22Rv1 (cell line): Measurements from ENCODE around the gene ZNF844.

Experiments
- H3K27ac ChIP-seq: fragments of 450-650 bp; 2 replicates; pipeline ENCODE4 v1.5.1; 2017
- CTCF ChIP-seq: fragments of 450-650 bp; IDR thresholded peaks from 2 replicates; pipeline ENCODE4 v1.5.1; 2017; ENCODE audit warnings: mild to moderate bottlenecking
- ZFX ChIP-seq: fragments of 450-650 bp; IDR thresholded peaks from 2 replicates; pipeline ENCODE4 v1.6.1; 2017; ENCODE audit warnings: antibody characterized with exemption, borderline replicate concordance

The ZNF844 gene

GRCh38 chr19:12064590-12065538 is at the start of gene ZNF844:
Gene ZNF844 (plus strand): TSS chr19:12064731. CDS start chr19:12064874, 143 bp downstream.
- TF ChIP-seq CTCF: no peak
- peak within 1 kb of the TSS; percentile 73 for H3K27ac ChIP-seq

GRCh38 chr19:12015015-12015752 is 49.3 kb upstream of the ZNF844 start:
- H3K27ac ChIP-seq: no peak overlapping the region
- TF ChIP-seq ZFX (no peak), CTCF (no peak)

GRCh38 chr19:12015753-12016116 is 48.8 kb upstream of the ZNF844 start:
- no peak for TF ChIP-seq ZFX
- no peak for TF ChIP-seq CTCF
- no peak overlapping the region for H3K27ac ChIP-seq

GRCh38 chr19:12034198-12034597 is 30.3 kb upstream of the ZNF844 start:
- TF ChIP-seq CTCF: no peak
- no peak for TF ChIP-seq ZFX
- H3K27ac ChIP-seq: peak overlapping the region; percentile 83; the same call in 1 of the 2 replicates

GRCh38 chr19:12034620-12035019 is 29.9 kb upstream of the ZNF844 start:
- TF ChIP-seq ZFX (no peak), CTCF (no peak)
- H3K27ac ChIP-seq: peak overlapping the region; percentile 83; the same call in 1 of the 2 replicates

DNA sequence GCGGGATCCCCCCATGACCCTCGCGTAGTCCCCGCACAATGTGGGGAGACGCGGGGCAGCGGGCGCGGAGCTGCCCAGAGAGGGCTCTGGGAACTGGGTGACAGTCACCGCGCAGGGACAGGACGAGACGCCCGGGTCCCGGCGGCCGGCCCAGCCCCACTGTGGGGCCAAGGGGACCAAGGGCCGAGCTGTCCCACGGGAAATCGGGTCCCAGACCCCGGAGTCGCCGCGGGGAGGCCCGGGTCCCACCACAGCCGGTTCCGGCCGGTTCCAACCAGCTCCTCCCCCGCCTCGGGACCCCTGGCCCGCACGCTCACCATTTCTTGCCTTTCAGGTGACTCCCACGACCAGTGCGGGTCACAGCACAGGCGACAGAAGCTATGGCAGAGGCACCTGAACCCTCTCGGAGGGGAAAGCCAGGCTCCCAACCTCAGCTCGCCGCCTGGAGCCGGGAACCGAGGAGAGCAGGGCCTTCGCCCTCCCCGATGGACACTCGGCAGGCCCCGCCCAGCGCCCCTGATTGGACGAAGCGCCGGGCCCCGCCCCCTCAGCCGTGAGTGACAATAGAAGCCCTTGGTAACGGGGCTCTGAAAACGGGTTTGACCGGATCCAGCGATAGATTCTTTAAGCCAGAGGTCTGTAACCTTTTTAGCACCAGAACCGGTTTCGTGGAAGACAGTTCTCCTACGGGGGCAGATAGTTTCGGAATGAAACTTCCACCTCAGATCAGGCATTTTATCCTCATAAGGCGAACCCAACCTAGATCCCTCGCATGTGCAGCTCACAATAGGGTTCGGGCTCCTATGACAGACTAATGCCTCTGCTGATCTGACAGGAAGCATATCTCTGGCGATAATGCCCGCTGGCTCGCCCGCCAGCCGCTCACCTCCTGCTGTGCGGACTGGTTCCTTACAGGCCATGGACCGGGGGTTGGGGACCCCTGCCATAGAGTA is 29.0 kb upstream of the ZNF844 start, which contains the start of gene ZNF433:
ZNF433 (minus strand) TSS at position 460 of the 953 bp plus-strand sequence; CDS start at position 320, 140 bp downstream.
- peak within 1 kb of the TSS; percentile 83 for H3K27ac ChIP-seq

More for the DNA sequence above, 29.0 kb upstream of the ZNF844 start, which contains the start of gene ZNF433:
- TF ChIP-seq ZFX: no peak
- TF ChIP-seq CTCF: peak; percentile 16; the same call in 1 of the 2 replicates
